ENCODE measurements around the gene NRP1.

GRCh38 chr10:33228426-33228825 lies 106.0 kb downstream of the NRP1 start:
- TF ChIP-seq CTCF (IDR thresholded peaks at IDR 0.05; ENCODE audit: low read depth, low read length, poor library complexity, severe bottlenecking) (no peak), EZH2phosphoT487 (IDR thresholded peaks at IDR 0.05; ENCODE audit: borderline replicate concordance, low read length) (no peak)
